GM12878 (cell line): ENCODE data around the gene GPR68. TPM values are rescaled to one million over a fixed set of nuclear protein-coding genes. Genes with fewer than 3 reads are reported as not detected.

Source experiments
- ATAC-seq: fragments of 200-7000 bp; cut with Tn5 transposase; 3 replicates; pipeline ENCODE4 v1.9.1; 2020; ENCODE audit warnings: mild to moderate bottlenecking, moderate library complexity
- BruUV-seq: library from RNA; stranded (reverse); fragments of 400-500 nt; replicated peaks from 2 replicates; lab custom pipeline; 2021; lab: Mats Ljungman, UMichigan
- CTCF ChIA-PET: fragments of 300-600 bp; sonication (Branson Sonifier 250); formaldehyde crosslinking; extraction: SDS; loops from one replicate; lab custom pipeline; 2021; ENCODE audit warnings: inconsistent platforms; lab: Yijun Ruan, JAX
- POLR2A ChIA-PET: fragments of 350-600 bp; formaldehyde crosslinking; extraction: SDS; loops from one replicate; lab custom pipeline; 2021; ENCODE audit warnings: inconsistent platforms; lab: Charles Lee
- RAD21 ChIA-PET: fragments of 300-600 bp; sonication (Branson Sonifier 250); formaldehyde crosslinking; loops from one replicate; lab custom pipeline; 2023; ENCODE audit warnings: antibody characterized with exemption; ENCODE audit not compliant: unreplicated experiment; lab: Charles Lee
- SMC1A ChIA-PET: fragments of 300-600 bp; sonication (Branson Sonifier 250); formaldehyde crosslinking; loops from one replicate; lab custom pipeline; 2023; ENCODE audit not compliant: unreplicated experiment, uncharacterized antibody; lab: Charles Lee
- DNase-seq: peaks from one replicate; pipeline ENCODE4 v3.0.0-alpha.2; 2011; ENCODE audit warnings: low read depth, low spot score
- FAIRE-seq: peaks from 3 replicates; lab custom pipeline; 2011; peaks lifted over from hg19 to GRCh38; lab: Jason Lieb, UNC
- H2AFZ ChIP-seq: 2 replicates; pipeline ENCODE4 v1.6.0; 2011; ENCODE audit warnings: low read depth, low read length, control low read depth; ENCODE audit not compliant: control insufficient read depth
- H3K27ac ChIP-seq: 2 replicates; pipeline ENCODE4 v1.5.1; 2011; ENCODE audit warnings: control low read depth; ENCODE audit not compliant: control insufficient read depth, insufficient read depth
- H3K27me3 ChIP-seq, 2 experiments: replicated peaks in 1 of 2; 2 replicates each; pipeline versions ENCODE4 v1.6.0 to v1.6.1; 2011; ENCODE audit warnings: low read length in 1 of 2; ENCODE audit not compliant: control insufficient read depth in 2 of 2, insufficient read depth in 2 of 2
- H3K36me3 ChIP-seq, 2 experiments: 2 replicates each; pipeline ENCODE4 v1.5.1; 2011; ENCODE audit warnings: low read length in 1 of 2; ENCODE audit not compliant: control insufficient read depth in 2 of 2, insufficient read depth in 2 of 2
- H3K4me1 ChIP-seq: 2 replicates; pipeline ENCODE4 v1.6.1; 2011; ENCODE audit warnings: mild to moderate bottlenecking, low read length, moderate library complexity, mixed read lengths; ENCODE audit not compliant: control insufficient read depth, insufficient read depth
- H3K4me2 ChIP-seq: 2 replicates; pipeline ENCODE4 v1.6.0; 2011; ENCODE audit warnings: control low read depth; ENCODE audit not compliant: control insufficient read depth, insufficient read depth
- H3K4me3 ChIP-seq: fragments of 200-600 bp; sonication (generic); 2 replicates; pipeline ENCODE4 v1.5.1; 2016
- H3K79me2 ChIP-seq: 2 replicates; pipeline ENCODE4 v1.6.0; 2011; ENCODE audit warnings: low read length; ENCODE audit not compliant: control insufficient read depth, insufficient read depth
- H3K9ac ChIP-seq: 2 replicates; pipeline ENCODE4 v1.8.0; 2011; ENCODE audit warnings: low read length, control low read depth, mixed read lengths; ENCODE audit not compliant: control insufficient read depth, insufficient read depth
- H3K9me3 ChIP-seq: replicated peaks from 3 replicates; pipeline ENCODE4 v1.5.1; 2011; ENCODE audit warnings: mild to moderate bottlenecking, low read length; ENCODE audit not compliant: control insufficient read depth, insufficient read depth
- H4K20me1 ChIP-seq: 2 replicates; pipeline ENCODE4 v1.6.0; 2011; ENCODE audit not compliant: control insufficient read depth, insufficient read depth
- ASH2L ChIP-seq: fragments of 300-600, 200-600 bp; sonication (generic); IDR thresholded peaks from 2 replicates; pipeline ENCODE4 v1.6.1; 2017; ENCODE audit warnings: low read depth, mild to moderate bottlenecking, borderline replicate concordance
- BCL3 ChIP-seq: IDR thresholded peaks from 2 replicates; pipeline ENCODE4 v1.6.1; 2011; ENCODE audit warnings: borderline replicate concordance, low read depth, mild to moderate bottlenecking, moderate library complexity, low read length; ENCODE audit not compliant: insufficient read depth, poor library complexity, severe bottlenecking
- GATAD2B ChIP-seq: fragments of 450-650 bp; conservative IDR thresholded peaks from 2 replicates; pipeline ENCODE4 v1.6.1; 2017; ENCODE audit warnings: low read depth, mild to moderate bottlenecking, moderate library complexity
- NFIC ChIP-seq: IDR thresholded peaks from 2 replicates; pipeline ENCODE4 v1.6.1; 2012; ENCODE audit warnings: low read depth, mild to moderate bottlenecking, inconsistent platforms, low read length, moderate library complexity
- NR2C2 ChIP-seq: IDR thresholded peaks from 2 replicates; pipeline ENCODE4 v1.6.1; 2011; ENCODE audit warnings: borderline replicate concordance, low read depth; ENCODE audit not compliant: control insufficient read depth, insufficient read length
- RCOR1 ChIP-seq: conservative IDR thresholded peaks from 2 replicates; pipeline ENCODE4 v1.6.1; 2012; ENCODE audit warnings: low read depth, low read length, improper control_type of control experiment
- SP1 ChIP-seq: IDR thresholded peaks from one replicate; pipeline ENCODE4 v1.6.1; 2011; ENCODE audit warnings: low read depth, low read length
- SRF ChIP-seq, 2 experiments: IDR thresholded peaks; 2 replicates each; pipeline ENCODE4 v1.6.1; 2011; ENCODE audit warnings: low read depth in 2 of 2, low read length in 2 of 2, mild to moderate bottlenecking in 1 of 2, moderate library complexity in 1 of 2
- SUZ12 ChIP-seq: fragments of 200-600 bp; sonication (generic); IDR thresholded peaks from one replicate; pipeline ENCODE4 v1.6.1; 2018; ENCODE audit warnings: antibody characterized with exemption, mild to moderate bottlenecking; ENCODE audit not compliant: unreplicated experiment
- TCF7 ChIP-seq: IDR thresholded peaks from 2 replicates; pipeline ENCODE4 v1.6.1; 2014; ENCODE audit warnings: antibody characterized with exemption, borderline replicate concordance
- ZNF24 ChIP-seq: fragments of 450-650 bp; IDR thresholded peaks from 2 replicates; pipeline ENCODE4 v1.6.1; 2017; ENCODE audit warnings: antibody characterized with exemption, mild to moderate bottlenecking
- ZSCAN29 ChIP-seq: fragments of 450-650 bp; IDR thresholded peaks from 2 replicates; pipeline ENCODE4 v1.6.1; 2017; ENCODE audit warnings: mild to moderate bottlenecking, moderate library complexity
- WGBS: methylation state at CpG from one replicate; pipeline ENCODE4 v1.1.6; 2016; ENCODE audit warnings: low lambda C conversion rate; ENCODE audit not compliant: insufficient replicate concordance, insufficient coverage; ENCODE audit errors: missing lambda C conversion rate; 5-methylcytosine and 5-hydroxymethylcytosine counted together
- in situ Hi-C: fragments of 300-500 bp; cut with MboI; formaldehyde crosslinking; loops from 9 replicates; pipeline ENCODE4 v1.14.3; 2018; ENCODE audit warnings: mixed read lengths
- intact Hi-C: fragments of 100-400 bp; cut with micrococcal nuclease; formaldehyde crosslinking; loops from one replicate; pipeline ENCODE4 v1.14.2; 2022; ENCODE audit not compliant: unreplicated experiment
- polyA plus RNA-seq, 11 experiments: library from polyadenylated mRNA; depleted of rRNA in 4 of 11; unstranded in 6 of 11; stranded (reverse) in 5 of 11; fragments of >200 nt; fragmentation: Nextera tagmentation in 4 of 11; fragmentation: Illumina TruSeq in 1 of 11; extraction: Ambion mirVana in 4 of 11; extraction: Trizol in 1 of 11; gene quantifications; 1 replicate in 1 of 11; 2 replicates in 10 of 11; pipeline versions ENCODE4 v1.2.1 to v1.2.3, GENCODE V29; 2011 to 2016; ENCODE audit warnings: inconsistent platforms in 2 of 11, missing spikeins in 2 of 11, low read depth in 1 of 11
- total RNA-seq, 4 experiments: library from RNA; depleted of rRNA in 3 of 4; stranded (reverse); fragments of >200 nt in 3 of 4; fragmentation: Illumina TruSeq in 1 of 4; extraction: Trizol in 1 of 4; gene quantifications; 2 replicates each; pipeline versions ENCODE4 v1.2.1 to v1.2.3, GENCODE V29; 2013 to 2021

The GPR68 gene
- total and polyA plus RNA-seq, 10 of the 15 experiments (the other 5 are each of a cell fraction or from before 2014, with no cell fraction given): 0.06 to 3.4 (median 1.8) TPM

- Histone ChIP-seq H3K27ac (no peak overlapping the region), H3K4me3 (no peak overlapping the region), H3K36me3 (peaks cover 9 to 20% of the 10 kb centered on the region in 2 experiments; a peak in 3 of 4 replicates), H2AFZ (no peak overlapping the region), H3K4me2 (no peak overlapping the region), H3K79me2 (no peaks in the 10 kb centered on the region), H3K9ac (no peak overlapping the region), H4K20me1 (no peaks in the 10 kb centered on the region)
- ChIA-PET CTCF (interaction anchor here (0.9 kb wide), 1 partner anchor 92 kb away, joined by 3 read pairs; no protein-coding TSS in a partner anchor), SMC1A (interaction anchor here (0.7 to 2.5 kb wide), 9 partner anchors 12 to 1837 kb away, joined by 3 to 6 read pairs (median 3); partner anchors contain the start of gene GPR68), POLR2A (no interaction called here)
- intact Hi-C loops: no loop called here
- 92% methylated on average over 24 of the region's 24 CpGs for WGBS
- TF ChIP-seq BCL3 (peak; percentile 16), SP1 (no peak)
- TF ChIP-seq, all 136 proteins: peak for 1
- BruUV-seq: no TSS peak
- DNase-seq (no peak), ATAC-seq (no peak), FAIRE-seq (no peak)
- peaks cover 0 to 4% of the 10 kb centered on the region in 2 experiments; a peak in 1 of 4 replicates for H3K27me3 ChIP-seq
- in situ Hi-C loops: no loop called here
- no peaks in the 10 kb centered on the region for H3K9me3 ChIP-seq
- RAD21 ChIA-PET: no interaction called here
- no peaks in the 10 kb centered on the region for H3K4me1 ChIP-seq
These were observed 24.8 kb upstream of the GPR68 start for GRCh38 chr14:91269076-91269991.

GRCh38 chr14:91267965-91268437, 23.5 kb upstream of the GPR68 start:
- intact Hi-C loops: no loop called here
- Histone ChIP-seq H2AFZ (no peak overlapping the region), H3K27me3 (peaks cover 0 to 4% of the 10 kb centered on the region in 2 experiments; a peak in 1 of 4 replicates), H4K20me1 (no peaks in the 10 kb centered on the region), H3K9ac (no peak overlapping the region), H3K4me3 (no peak overlapping the region), H3K4me2 (no peak overlapping the region), H3K9me3 (no peaks in the 10 kb centered on the region), H3K27ac (no peak overlapping the region), H3K79me2 (no peaks in the 10 kb centered on the region), H3K4me1 (no peaks in the 10 kb centered on the region), H3K36me3 (peaks cover 0 to 11% of the 10 kb centered on the region in 2 experiments; a peak in 2 of 4 replicates)
- FAIRE-seq: no peak
- POLR2A ChIA-PET: no interaction called here
- no peak for DNase-seq
- in situ Hi-C loops: no loop called here
- WGBS: 95% methylated on average over 7 of the region's 7 CpGs
- no TSS peak for BruUV-seq
- RAD21 ChIA-PET: no interaction called here
- no peak for ATAC-seq
- SMC1A ChIA-PET: interaction anchor here (1.0 to 2.5 kb wide), 5 partner anchors 12 to 40 kb away, joined by 3 to 6 read pairs (median 4); partner anchors contain the start of gene GPR68
- CTCF ChIA-PET: interaction anchor here (1.0 kb wide), 1 partner anchor 95 kb away, joined by 3 read pairs; no protein-coding TSS in a partner anchor
- TF ChIP-seq GATAD2B (no peak), RCOR1 (no peak), ZSCAN29 (no peak), NFIC (no peak), SRF (IDR thresholded peaks at IDR 0.05; ENCODE audit: low read depth in 2 of 2, low read length in 2 of 2) (no peak), NR2C2 (no peak), TCF7 (no peak), ZNF24 (no peak), SUZ12 (no peak), ASH2L (no peak)
